Osteoblast (primary cell): Measurements from ENCODE around the gene ASMTL. TPM values are rescaled to one million over a fixed set of nuclear protein-coding genes. Genes with fewer than 3 reads are reported as not detected.

Source experiments
- DNase-seq: peaks from one replicate; pipeline ENCODE4 v3.0.0; 2011; ENCODE audit warnings: low spot score, mixed read lengths; ENCODE audit not compliant: insufficient read length; ENCODE audit errors: missing footprints
- H2AFZ ChIP-seq: 2 replicates; pipeline ENCODE4 v1.6.0; 2011; ENCODE audit warnings: mild to moderate bottlenecking, low read length
- H3K27ac ChIP-seq: 2 replicates; pipeline ENCODE4 v1.5.1; 2011; ENCODE audit warnings: mild to moderate bottlenecking, low read depth, low read length, moderate library complexity
- H3K27me3 ChIP-seq: 2 replicates; pipeline ENCODE4 v1.6.0; 2012; ENCODE audit warnings: mild to moderate bottlenecking, control low read depth, inconsistent platforms, low read length, moderate library complexity; ENCODE audit not compliant: insufficient read depth
- H3K36me3 ChIP-seq: 2 replicates; pipeline ENCODE4 v1.5.1; 2011; ENCODE audit warnings: mild to moderate bottlenecking, low read length, control low read depth, moderate library complexity; ENCODE audit not compliant: insufficient read depth
- H3K4me1 ChIP-seq: 2 replicates; pipeline ENCODE4 v1.5.1; 2011; ENCODE audit warnings: mild to moderate bottlenecking, low read length, control low read depth, moderate library complexity; ENCODE audit not compliant: insufficient read depth
- H3K4me2 ChIP-seq: 2 replicates; pipeline ENCODE4 v1.6.0; 2011; ENCODE audit warnings: mild to moderate bottlenecking, low read length; ENCODE audit not compliant: insufficient read depth
- H3K4me3 ChIP-seq: fragments of 200-600 bp; sonication (generic); 3 replicates; pipeline ENCODE4 v1.5.1; 2012; ENCODE audit warnings: mild to moderate bottlenecking, low read length, inconsistent platforms; ENCODE audit not compliant: insufficient read depth
- H3K79me2 ChIP-seq: 2 replicates; pipeline ENCODE4 v1.6.0; 2012; ENCODE audit warnings: mild to moderate bottlenecking, low read length, control low read depth, inconsistent platforms; ENCODE audit not compliant: insufficient read depth
- H3K9me3 ChIP-seq: 2 replicates; pipeline ENCODE4 v1.5.1; 2011; ENCODE audit warnings: low read depth, low read length, control low read depth
- H4K20me1 ChIP-seq: 2 replicates; pipeline ENCODE4 v1.6.0; 2012; ENCODE audit warnings: mild to moderate bottlenecking, low read length, control low read depth; ENCODE audit not compliant: insufficient read depth
- total RNA-seq: library from RNA; depleted of rRNA; stranded (reverse); fragments of >200 nt; gene quantifications from 2 replicates; pipeline ENCODE4 v1.2.3, GENCODE V29; 2012
- TF ChIP-seq, protein P1 (sequence below): IDR thresholded peaks from 2 replicates; pipeline ENCODE4 v1.5.1; 2011; ENCODE audit warnings: mild to moderate bottlenecking, low read depth, low read length, moderate library complexity; ENCODE audit errors: extremely low read depth

Gene ASMTL
- total RNA-seq, 1 donor = 24.6 TPM

- Histone ChIP-seq H3K4me3 (no peak overlapping the region), H3K27me3 (no peaks in the 10 kb centered on the region), H3K9me3 (no peaks in the 10 kb centered on the region), H2AFZ (no peak overlapping the region), H3K27ac (no peak overlapping the region), H3K36me3 (no peaks in the 10 kb centered on the region), H3K4me1 (no peaks in the 10 kb centered on the region), H3K79me2 (no peaks in the 10 kb centered on the region), H4K20me1 (no peaks in the 10 kb centered on the region), H3K4me2 (no peak overlapping the region)
- DNase-seq = no peak
- TF ChIP-seq, protein P1, sequence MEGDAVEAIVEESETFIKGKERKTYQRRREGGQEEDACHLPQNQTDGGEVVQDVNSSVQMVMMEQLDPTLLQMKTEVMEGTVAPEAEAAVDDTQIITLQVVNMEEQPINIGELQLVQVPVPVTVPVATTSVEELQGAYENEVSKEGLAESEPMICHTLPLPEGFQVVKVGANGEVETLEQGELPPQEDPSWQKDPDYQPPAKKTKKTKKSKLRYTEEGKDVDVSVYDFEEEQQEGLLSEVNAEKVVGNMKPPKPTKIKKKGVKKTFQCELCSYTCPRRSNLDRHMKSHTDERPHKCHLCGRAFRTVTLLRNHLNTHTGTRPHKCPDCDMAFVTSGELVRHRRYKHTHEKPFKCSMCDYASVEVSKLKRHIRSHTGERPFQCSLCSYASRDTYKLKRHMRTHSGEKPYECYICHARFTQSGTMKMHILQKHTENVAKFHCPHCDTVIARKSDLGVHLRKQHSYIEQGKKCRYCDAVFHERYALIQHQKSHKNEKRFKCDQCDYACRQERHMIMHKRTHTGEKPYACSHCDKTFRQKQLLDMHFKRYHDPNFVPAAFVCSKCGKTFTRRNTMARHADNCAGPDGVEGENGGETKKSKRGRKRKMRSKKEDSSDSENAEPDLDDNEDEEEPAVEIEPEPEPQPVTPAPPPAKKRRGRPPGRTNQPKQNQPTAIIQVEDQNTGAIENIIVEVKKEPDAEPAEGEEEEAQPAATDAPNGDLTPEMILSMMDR = no peak
Observed at GRCh38 chrX:1496076-1496475, 43.4 kb upstream of the ASMTL start.

GRCh38 chrX:1493877-1494510, 41.3 kb upstream of the ASMTL start:
- TF ChIP-seq, protein P1 = no peak
- Histone ChIP-seq H3K4me3 (no peak overlapping the region), H3K79me2 (no peaks in the 10 kb centered on the region), H4K20me1 (no peaks in the 10 kb centered on the region), H3K27me3 (no peaks in the 10 kb centered on the region), H3K9me3 (no peaks in the 10 kb centered on the region), H3K36me3 (no peaks in the 10 kb centered on the region), H2AFZ (no peak overlapping the region), H3K4me1 (no peaks in the 10 kb centered on the region), H3K4me2 (no peak overlapping the region), H3K27ac (no peak overlapping the region)
- DNase-seq = no peak

DNA sequence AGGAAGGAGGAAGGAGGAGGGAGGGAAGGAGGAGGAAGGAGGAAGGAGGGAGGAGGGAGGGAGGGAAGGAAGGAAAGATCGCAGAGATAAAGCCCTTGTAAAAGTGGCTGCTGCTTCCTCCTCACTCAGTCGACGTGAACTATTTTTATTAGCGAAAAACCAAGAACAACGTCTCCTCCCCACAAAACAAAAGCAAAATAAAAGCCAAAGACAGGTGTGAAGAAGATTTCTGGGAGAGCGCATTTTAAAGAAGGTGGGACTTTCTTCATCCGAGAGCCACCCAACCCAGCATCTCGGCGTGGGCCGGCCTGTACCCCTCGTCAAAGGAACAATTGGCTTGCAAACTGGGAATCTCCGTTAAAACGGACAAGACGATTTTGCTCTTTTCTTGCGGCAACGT, 40.7 kb upstream of the ASMTL start:
- Histone ChIP-seq H3K4me3 (no peak overlapping the region), H3K27ac (no peak overlapping the region), H3K27me3 (no peaks in the 10 kb centered on the region), H3K9me3 (no peaks in the 10 kb centered on the region), H3K36me3 (no peaks in the 10 kb centered on the region), H3K4me1 (no peaks in the 10 kb centered on the region), H4K20me1 (no peaks in the 10 kb centered on the region), H2AFZ (no peak overlapping the region), H3K4me2 (no peak overlapping the region), H3K79me2 (no peaks in the 10 kb centered on the region)
- no peak for DNase-seq
- TF ChIP-seq, protein P1 = no peak

GRCh38 chrX:1492421-1493012, 39.8 kb upstream of the ASMTL start:
- no peaks in the 10 kb centered on the region for H3K27me3 ChIP-seq
- H4K20me1 ChIP-seq = no peaks in the 10 kb centered on the region
- H3K4me3 ChIP-seq = no peak overlapping the region
- H3K79me2 ChIP-seq = no peaks in the 10 kb centered on the region
- TF ChIP-seq, protein P1 = no peak
- no peaks in the 10 kb centered on the region for H3K4me1 ChIP-seq
- DNase-seq = no peak
- H3K9me3 ChIP-seq = no peaks in the 10 kb centered on the region
- H3K36me3 ChIP-seq = no peaks in the 10 kb centered on the region
- no peak overlapping the region for H2AFZ ChIP-seq
- H3K4me2 ChIP-seq = no peak overlapping the region
- no peak overlapping the region for H3K27ac ChIP-seq
